Esophagus mucosa (tissue), 1 donor: ENCODE results near the gene PLXDC2. TPM values are rescaled to one million over a fixed set of nuclear protein-coding genes. Genes with fewer than 3 reads are reported as not detected.
A peak's percentile ranks its signal among the peaks of the same experiment; 100 is the strongest.

Experiments used
- ATAC-seq: fragments of 200-7000 bp; cut with Tn5 transposase; one replicate; pipeline ENCODE4 v1.9.1; 2020
- total RNA-seq: library from RNA; stranded (reverse); gene quantifications from one replicate; pipeline ENCODE4 v1.2.4, GENCODE V29; 2023
- donor health status: DM: yes; HTN: yes; CAD: no.

PLXDC2 gene
- total RNA-seq, 1 donor from 2014 or later = 24.3 TPM

DNA sequence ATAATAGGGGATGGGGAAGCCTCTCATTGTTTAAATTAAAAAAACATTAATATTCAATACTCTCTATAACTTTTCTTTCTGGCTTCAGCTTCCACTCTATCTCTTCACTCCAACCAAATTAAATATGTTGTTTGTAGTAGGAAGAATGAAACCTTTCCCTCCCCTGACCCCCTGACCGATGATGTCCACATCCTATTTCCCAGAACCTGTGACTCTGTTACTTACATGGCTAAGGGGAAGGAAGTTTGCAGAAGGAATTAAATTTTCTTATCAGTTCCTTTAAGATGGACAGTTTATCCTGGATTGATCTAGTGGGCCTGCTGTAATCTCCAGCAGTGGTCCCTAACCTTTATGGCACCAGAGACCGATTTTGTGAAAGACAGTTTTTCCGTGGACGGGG lies 130.0 kb downstream of the PLXDC2 start:
- no peak for ATAC-seq

DNA sequence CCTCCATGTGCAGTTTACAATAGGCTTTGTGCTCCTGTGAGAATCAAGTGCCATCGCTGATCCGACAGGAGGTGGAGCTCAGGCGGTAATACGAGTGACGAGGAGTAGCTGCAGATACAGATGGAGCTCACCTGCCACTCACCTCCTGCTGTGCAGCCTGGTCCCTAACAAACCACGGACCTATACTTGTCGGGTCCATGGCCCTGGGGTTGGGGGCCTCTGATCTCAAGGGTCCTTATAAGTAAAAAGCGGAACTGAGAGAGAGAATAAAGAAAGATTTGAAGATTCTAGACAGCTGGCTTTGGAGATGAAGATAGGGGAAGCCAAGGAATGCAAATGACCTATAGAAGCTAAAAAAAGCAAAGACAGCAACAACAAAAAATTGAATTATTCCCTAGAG lies 130.6 kb downstream of the PLXDC2 start:
- ATAC-seq = no peak

DNA sequence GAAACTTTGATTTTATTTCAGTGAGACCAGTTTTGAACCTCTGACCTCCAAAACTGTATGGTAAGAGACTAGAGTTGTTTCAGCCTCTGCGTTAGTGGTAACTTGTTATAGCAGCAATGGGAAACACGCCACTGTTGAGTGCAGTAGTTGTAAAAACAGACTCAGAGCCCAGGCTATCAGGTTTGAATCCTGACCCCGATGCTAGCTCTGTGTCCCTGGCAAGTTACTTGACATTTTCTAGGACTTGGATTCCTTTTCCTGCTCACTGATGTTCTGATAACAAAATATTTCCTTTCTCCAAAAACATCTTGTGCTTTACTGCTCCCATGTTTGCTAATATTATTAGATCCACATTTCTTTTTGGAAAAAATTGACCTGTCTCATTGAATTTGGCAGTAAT lies 131.0 kb downstream of the PLXDC2 start:
- ATAC-seq = no peak

DNA sequence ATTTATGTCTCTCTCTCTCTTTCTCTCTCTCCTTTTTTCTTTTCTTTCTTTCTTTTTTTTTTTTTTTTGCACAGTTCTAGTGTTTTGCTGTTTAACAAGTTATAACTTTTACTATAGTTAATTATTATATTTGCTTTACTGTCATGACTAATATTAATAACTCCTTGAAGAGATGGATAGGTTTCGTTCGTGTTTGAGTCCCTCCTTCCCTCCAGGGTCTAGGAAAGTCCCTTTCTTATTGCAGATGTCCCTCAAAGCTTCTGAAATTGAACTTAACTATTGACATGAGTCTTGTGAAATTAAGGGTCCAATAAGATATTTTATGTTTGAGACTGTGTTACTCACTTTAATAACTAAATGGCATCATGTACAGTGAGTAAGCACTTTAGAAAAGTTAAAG lies 131.4 kb downstream of the PLXDC2 start:
- no peak for ATAC-seq

DNA sequence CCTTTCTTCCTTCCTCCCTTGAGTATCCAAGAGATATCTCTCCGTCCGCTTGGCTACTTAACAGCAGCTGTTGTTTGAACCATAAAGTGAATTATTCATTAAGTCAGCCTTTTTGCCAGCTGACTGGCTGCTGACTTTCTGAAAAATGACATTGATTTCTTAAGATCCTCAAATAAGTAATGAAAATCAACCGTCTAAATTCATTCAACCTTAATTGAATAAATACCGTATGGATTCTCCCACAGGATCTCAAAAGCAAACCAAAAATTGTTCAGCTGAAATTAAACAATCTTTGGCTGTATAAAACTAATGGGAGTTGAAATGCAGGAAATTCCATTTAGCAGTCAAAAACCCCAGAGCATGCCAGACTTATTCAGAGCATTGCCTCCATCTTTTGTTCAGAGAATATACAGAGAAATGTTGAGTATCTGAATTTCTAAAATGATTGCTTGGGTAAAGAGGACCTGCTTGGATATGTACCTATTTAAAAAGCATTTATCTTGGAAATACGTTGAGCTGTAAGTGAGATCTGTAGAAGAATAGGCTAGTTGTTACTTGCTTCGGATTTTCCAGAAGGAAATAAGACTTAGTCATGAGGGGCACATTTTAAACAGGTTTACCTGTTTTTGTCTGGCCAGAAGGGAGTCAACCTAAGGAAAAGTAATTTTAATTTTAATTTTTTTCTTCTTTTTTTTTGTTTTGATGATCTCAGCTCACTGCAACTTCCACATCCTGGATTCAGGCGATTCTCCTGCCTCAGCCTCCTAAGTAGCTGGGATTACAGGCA lies 136.2 kb downstream of the PLXDC2 start:
- peak; percentile 48 for ATAC-seq

DNA sequence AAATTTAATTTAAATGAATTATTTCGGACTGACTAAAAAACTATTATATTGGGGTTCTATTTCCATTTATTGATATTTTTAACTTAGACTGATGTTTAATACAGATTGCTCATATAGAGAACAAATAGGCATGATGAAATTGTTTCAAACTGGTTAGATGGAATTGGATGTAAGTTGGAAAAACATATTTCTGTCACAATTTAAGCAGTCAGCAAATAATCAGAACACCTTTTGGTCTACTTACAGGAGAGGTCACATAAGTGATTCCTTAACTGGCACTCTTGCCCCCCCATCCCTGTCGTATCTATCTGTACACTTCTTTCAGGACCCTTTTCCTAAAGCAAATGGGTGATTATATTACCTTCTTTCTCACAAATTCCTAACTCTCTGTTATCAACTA lies 138.4 kb downstream of the PLXDC2 start:
- no peak for ATAC-seq

DNA sequence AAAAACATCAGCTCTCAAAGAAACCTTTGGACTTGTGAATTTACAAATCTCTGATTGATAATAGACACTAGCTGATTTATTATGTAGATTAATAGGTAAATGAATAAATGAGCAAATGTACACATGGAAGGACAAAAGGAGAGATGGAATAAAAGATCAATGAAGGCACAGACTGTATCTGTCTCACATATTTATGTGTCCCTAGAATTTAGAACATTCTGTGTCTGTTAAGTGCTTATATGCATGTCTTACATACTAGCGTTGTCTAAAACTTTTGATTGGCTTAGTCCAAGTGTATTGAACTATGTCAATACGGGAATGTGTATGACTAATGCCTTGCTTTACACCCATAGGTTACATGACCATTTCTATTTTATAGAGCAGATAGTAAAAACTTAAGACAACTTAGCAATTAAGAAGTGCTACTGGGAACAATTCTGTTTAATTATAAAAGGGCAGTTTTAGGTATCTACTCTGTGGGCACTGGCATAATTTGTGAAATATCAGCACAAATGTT lies 140.3 kb downstream of the PLXDC2 start:
- peak; percentile 29 for ATAC-seq

DNA sequence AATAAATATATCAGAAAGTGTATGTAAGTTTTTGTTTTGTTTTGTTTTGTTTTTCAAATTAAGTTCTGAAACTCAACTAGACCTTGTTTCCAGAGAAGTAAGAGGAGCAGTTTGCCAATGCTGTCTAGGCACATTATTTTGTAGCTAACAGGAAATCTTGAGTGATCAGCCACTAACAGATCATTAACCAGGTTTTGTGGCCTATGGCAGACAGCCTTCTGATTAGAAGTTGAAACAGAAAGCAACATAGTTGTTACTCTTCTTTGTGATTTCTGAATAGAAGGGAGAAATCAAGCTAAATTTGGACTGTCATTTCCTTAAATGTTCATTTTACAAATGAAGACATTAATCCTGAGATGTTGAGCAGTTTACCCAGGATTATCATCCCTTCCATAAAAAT lies 142.6 kb downstream of the PLXDC2 start:
- no peak for ATAC-seq

DNA sequence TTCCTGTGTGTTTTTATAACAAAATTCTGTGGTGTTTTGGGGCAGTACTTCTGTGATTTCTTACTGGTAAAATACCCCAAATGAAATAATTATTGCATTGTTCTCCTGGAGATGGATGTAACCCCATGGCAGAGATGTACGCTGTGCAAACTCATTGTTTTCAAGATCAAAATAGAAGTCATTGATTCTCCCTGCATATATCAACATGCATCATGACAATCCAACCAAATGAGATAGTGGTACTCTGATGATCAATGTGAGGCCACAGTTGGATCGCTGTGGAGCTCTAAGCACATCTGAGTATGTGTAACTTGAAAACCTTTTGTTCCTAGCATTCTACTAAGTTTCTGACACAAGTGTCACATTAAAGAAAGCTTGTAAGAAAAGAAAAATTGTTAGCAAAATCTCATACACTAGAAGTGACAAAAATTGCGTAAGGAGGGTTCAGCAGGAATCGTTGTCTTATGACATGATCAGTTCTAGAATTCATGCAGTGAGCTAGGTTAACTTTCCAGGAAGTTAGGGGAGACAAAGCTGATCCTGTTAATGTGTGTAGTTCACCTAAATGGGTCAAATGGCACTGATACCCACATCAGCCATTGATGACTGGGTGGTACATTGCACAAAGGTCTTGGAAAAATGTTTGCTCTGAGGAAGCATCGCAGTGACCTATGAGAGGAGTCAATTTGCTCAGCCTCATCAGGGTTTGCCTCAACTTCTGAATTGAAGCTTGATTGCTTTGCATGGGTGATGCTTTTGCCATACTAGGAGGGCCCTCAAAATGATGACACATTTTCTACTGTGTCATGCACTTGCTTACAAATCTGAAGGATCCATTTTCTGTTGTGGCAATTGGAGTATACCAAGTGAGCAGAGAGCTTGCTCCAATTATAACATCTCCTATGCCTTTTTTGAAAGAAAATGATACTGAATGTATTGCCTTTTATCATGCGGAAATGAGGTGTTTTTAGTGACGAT lies 145.1 kb downstream of the PLXDC2 start:
- ATAC-seq = no peak

DNA sequence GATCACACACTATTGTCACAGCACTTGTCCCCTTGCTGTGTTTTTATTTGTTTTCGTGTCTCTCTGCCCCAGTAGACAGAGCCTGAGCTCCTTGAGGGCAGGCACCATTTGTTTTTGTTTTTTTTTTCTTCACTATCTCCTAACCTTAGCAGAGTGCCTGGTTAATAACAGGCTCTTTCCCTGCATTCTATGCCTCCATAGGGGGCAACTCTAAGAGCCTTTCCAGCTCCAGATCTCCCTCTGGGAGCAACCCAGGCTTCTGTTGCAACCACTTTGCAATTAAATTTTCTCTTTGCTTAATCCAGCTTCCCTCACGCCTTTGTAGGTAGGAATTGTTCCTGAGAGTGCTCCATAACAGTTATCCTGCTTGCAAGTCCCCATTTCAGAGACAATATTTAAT lies 148.4 kb downstream of the PLXDC2 start:
- no peak for ATAC-seq

DNA sequence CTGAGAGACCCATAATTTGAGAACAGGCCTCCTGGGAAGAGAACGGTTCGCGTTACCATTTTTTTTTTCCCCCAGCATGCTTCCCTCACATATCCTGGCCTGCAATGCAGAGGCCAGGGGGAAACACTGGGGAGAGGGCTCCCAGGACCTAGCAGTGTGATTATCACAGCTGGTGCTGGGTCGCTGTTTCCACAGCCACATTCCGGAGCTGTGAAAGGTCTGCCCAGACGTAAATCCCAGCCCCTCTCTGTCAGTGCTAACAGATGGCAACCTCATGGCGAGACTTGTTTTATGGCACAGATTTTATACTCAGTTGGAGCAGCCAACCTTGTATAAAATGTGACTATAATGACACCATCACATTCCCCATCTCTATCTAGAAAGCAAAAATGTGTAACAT lies 150.5 kb downstream of the PLXDC2 start:
- ATAC-seq = no peak

DNA sequence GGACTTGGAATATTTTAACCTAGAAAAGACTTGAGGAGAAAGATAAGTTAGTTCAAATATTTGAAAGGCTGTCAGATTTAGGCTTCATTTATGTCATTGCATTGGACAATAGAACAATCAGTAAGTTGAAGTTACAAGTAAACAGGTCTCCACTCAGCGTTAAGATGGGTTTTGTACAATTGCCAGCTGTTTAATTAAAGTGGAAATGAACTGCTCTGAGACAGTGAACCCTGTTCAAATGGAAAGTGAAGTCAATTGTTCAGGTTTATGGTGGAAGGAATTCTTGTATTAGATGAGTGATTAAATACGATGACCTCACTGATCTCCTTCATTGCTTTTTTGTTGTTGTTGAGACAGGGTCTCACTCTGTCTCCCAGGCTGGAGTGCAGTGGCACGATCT lies 151.7 kb downstream of the PLXDC2 start:
- no peak for ATAC-seq

DNA sequence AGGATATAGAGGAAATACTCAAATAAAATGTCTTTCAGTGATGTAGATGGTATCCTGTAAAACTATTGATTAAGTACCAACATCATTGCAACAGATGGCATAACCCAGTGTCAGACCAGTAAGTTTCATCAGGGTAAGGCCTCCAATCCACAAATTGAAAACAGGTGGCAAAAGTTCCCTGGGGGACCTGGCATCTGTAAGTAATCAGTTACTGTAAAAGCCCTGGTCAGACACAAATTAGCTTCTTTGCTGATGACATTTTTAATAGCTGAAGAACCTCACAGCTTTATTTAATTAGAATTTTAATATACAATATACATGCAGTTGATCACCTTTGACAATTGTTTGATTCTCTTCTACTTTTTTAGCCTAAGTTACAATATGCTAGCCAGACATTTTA lies 152.5 kb downstream of the PLXDC2 start:
- ATAC-seq = no peak

DNA sequence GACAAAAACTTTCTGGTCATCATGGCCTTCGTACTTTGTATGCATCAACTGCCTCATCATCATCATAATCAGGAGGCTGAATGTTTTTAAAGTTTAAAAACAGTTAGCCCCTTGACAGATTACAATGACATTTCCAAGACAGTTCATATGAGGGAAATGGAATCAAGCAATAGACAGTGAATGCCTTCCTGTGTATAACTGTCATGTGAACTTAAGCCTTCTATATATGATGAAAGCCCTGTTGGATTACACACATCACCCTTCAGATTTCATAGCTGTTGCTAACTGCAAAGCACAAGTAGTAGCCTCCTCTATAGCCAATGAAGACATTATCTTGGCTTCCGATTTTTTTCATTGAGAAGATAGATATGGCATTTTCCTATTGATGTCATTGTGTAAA lies 154.0 kb downstream of the PLXDC2 start:
- ATAC-seq = no peak

DNA sequence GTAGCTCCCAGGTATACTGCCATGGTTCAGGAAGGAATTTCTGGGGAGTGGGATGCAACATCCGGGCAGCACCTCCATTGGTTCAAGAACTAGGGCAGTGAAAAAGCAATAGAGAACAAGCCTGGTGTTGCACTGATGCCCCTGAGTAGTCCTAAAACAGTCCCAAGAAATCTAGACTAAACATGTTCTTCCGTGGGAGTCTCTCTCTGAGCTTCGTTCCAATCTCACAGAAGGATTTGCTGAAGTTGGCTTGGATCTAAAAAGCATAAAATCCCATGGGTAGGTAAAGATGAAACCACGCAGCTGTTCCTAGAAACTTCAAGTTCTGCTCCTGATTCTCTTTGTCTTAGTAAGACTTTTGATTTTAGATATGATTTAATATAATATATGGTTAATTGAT lies 154.5 kb downstream of the PLXDC2 start:
- ATAC-seq = no peak

DNA sequence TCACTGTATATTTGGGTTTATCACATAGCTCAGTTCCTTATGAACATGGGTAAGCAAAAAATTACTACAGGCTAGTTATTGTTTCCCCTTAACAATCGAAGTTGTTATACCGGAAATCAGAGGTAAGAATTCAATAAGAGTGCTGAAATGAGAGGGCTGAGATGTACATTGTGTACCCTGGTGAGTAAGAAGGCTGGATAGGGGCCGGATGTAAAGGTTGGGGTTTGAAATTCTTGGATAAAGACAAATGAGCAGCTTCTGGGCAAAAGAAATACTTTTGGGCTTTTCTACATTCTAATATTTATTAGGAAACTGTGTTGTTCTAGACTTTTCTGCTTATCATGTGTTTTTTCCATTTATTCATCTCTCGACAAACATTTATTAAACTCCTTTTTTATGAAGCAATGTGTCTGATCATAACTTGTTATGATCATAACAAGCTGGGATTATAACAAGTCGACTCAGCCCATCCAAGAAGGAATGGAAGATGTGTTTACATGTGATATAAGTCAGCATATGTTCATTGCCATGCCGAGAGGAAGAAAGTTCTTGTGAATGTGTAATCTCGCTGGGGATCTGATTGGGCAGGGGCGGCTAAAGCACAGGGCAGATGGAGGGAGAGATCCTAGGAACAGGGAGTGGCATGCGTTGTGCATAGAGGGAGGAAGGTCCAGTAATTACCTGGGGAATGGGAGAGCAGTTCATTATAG lies 155.3 kb downstream of the PLXDC2 start:
- ATAC-seq = no peak

DNA sequence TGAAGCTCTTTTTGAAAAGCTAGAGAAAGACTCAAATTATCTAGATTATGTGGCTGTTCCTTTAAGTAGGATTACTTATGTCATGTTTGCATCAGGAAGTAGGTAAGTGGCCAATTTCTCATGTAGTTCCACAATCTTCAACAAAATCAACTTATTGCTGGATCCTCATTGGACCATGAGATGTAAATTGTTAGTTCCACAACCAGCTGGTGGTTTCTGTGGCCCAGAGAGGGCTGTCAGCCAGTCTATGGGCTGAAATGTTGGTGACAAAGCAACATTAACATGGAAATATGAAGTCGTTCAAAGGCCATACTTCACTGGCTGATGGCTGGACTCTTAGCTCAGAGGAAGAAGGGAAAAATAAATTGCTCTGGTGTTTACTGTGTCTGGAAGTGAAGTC lies 157.9 kb downstream of the PLXDC2 start:
- ATAC-seq = no peak

DNA sequence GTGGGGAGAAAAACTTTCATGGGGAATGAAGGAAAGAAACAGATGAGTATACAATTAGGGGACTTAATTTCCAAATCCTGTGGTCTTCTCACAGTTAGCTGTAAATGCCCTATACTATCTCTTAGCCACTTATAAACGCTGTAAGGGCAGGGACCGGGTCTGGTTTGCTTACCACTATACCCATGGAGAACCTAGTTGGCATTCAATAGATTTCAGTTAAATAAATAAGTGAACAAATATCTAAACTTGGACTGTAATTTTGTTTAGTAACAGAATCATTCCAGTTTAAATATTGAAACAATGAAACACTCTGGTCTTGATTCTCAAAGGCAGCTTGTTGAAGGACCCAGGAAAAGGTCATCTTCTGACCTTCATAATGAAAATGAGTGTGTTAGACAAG lies 158.3 kb downstream of the PLXDC2 start:
- no peak for ATAC-seq

DNA sequence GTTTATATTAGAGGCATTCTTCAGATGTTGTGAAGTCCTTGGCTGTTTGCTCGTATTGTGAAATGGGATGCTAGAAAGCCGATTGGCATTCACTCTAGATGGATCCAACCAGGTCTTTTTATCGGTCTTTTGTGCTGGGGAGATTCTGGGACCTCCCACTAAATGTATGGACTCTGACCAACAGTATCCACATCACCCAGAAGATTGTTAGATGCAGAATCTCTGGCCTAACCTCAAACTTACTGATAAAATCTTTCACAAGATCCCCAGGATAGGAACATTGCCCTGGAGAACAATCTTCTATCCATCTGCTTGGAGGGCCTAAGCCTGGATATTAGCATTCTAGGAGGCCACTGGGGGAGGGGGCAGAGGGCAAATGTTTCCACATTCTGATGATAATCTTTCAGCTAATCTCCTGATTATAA lies 160.9 kb downstream of the PLXDC2 start:
- no peak for ATAC-seq

DNA sequence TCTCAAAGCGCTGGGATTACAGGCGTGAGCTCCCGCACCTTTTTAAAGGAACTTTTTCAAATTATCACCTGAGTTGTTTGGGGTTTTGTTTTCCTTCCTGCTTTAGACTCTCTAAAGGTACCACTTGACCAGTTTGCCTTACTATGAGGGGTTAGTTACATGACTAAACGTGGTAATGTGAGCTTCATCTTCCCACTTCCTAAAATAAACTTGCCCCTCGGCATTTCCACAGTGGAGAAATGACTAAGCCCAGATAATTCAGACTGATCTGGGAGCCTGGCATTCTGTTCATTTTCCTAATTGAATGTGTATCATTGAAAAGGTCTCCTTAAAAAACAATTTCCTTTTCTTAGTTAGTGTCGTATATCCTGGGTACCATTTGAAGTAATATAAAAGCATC lies 163.4 kb downstream of the PLXDC2 start:
- no peak for ATAC-seq

DNA sequence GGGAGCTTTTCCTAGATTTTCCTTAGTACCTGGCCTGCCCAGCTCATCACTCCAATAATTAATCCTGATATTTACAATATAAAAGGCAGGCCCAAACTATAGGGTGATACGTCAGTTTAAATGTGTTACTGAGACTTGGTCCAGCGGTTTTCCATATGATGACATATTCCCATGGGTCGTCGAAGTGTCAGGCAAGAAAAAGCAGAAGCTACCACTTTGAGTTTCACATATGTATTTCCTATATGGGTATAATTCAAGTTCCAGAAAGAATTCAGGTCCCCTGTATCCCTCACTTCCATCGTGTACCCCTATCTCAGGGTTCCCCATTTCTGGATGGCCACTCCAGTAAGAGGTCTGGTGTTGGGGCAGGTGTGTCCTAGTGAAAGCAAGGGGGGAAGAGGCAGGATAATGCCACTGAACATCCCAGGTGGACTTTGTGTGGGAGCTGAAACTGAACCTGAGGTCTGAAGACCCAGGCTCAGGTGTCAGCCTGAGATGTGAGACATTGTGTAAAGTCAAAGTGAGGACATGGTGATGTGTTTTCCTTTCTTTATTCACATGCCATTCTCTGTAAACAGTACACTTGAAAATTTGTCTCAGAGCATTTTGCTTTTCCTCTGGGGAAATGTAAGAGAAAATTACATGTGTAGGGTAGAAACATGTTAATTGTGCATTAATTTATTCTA lies 167.8 kb downstream of the PLXDC2 start:
- ATAC-seq = no peak

DNA sequence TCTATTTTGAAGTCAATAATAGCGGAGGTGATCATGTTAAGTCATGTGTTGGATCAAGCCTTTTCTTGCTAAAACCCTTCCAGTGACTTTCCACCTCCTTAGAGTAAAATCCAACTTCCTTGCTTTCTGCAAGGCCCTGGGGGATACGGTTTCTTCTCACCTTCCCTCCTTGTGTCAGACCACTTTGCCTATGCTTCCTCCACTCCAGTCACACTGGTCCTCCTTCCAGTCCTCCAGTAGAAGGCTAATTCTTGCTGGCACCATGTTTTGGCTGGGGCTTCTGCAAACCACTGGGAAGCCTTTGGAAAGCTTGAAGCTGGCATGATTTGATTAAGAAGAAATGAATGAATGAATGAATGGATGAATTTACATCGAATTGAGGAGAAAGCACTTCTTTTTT lies 169.5 kb downstream of the PLXDC2 start:
- ATAC-seq = no peak
